Measurements from ENCODE around the gene ARG1.
"Not testable (repeated sequence)": the region's sequence is repeated elsewhere in the genome, so short reads cannot be mapped to it uniquely, and the experiment has no call there.

- TF ChIP-seq CTCF, POLR2A (IDR thresholded peaks at IDR 0.05): not testable (repeated sequence)
These were observed 41.3 kb upstream of the ARG1 start for GRCh38 chr6:131531681-131532080.

Measured in body of pancreas (tissue), 4 donors.